ENCODE results near the gene SCN4A.
"Not testable (repeated sequence)": the region's sequence is repeated elsewhere in the genome, so short reads cannot be mapped to it uniquely, and the experiment has no call there.

DNA sequence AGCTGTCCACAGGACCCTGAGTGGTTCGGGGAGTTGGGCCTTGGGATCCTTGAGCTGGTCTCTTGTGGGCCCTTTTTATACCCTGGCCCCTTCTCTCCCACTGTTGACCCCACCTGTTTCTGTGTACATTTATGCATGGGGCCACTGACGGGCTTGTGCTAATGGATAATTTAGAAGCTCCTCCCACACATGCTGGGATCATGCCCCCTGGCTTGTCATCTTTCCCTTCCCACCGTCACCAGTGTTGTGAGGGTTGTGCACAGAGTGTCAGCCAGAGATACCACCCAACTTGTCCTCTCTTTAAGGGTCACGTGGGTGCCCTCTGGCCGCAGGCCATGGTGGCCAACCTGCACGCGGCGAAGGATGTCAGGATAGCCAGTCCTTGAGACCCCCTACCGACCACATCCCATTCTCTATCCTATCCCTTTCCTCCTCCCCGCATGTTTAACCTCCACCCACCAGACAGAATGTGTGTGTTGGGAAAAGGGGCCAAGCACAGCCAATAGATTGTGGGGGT is 53.9 kb downstream of the SCN4A start, which contains the start of gene GH1:
- TF ChIP-seq POLR2A (IDR thresholded peaks at IDR 0.05): not testable (repeated sequence)
- TF ChIP-seq, protein P1, sequence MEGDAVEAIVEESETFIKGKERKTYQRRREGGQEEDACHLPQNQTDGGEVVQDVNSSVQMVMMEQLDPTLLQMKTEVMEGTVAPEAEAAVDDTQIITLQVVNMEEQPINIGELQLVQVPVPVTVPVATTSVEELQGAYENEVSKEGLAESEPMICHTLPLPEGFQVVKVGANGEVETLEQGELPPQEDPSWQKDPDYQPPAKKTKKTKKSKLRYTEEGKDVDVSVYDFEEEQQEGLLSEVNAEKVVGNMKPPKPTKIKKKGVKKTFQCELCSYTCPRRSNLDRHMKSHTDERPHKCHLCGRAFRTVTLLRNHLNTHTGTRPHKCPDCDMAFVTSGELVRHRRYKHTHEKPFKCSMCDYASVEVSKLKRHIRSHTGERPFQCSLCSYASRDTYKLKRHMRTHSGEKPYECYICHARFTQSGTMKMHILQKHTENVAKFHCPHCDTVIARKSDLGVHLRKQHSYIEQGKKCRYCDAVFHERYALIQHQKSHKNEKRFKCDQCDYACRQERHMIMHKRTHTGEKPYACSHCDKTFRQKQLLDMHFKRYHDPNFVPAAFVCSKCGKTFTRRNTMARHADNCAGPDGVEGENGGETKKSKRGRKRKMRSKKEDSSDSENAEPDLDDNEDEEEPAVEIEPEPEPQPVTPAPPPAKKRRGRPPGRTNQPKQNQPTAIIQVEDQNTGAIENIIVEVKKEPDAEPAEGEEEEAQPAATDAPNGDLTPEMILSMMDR (IDR thresholded peaks at IDR 0.05): not testable (repeated sequence)

Measured in tibial nerve (tissue), 3 donors.